Lower lobe of right lung (tissue), 2 donors: ENCODE results near the gene GABRR1. TPM values are rescaled to one million over a fixed set of nuclear protein-coding genes. Genes with fewer than 3 reads are reported as not detected.

ENCODE experiments used
- ATAC-seq, 2 donors: fragments of 200-7000 bp; cut with Tn5 transposase; one replicate each; pipeline ENCODE4 v1.9.1; 2020 to 2022; ENCODE audit warnings: mild to moderate bottlenecking in 2 of 2, moderate library complexity in 2 of 2
- DNase-seq: peaks from one replicate; pipeline ENCODE4 v3.0.0-alpha.2; 2020
- H3K27ac ChIP-seq: fragments of 200-600 bp; one replicate; pipeline ENCODE4 v1.8.0; 2022
- H3K27me3 ChIP-seq: fragments of 200-600 bp; one replicate; pipeline ENCODE4 v1.8.0; 2022; ENCODE audit warnings: low read depth
- H3K36me3 ChIP-seq: fragments of 200-600 bp; one replicate; pipeline ENCODE4 v1.8.0; 2022; ENCODE audit warnings: mild to moderate bottlenecking
- H3K4me1 ChIP-seq: fragments of 200-600 bp; one replicate; pipeline ENCODE4 v1.8.0; 2022
- H3K4me3 ChIP-seq: fragments of 200-600 bp; one replicate; pipeline ENCODE4 v1.8.0; 2022; ENCODE audit warnings: mild to moderate bottlenecking
- H3K9me3 ChIP-seq: fragments of 200-600 bp; one replicate; pipeline ENCODE4 v1.8.0; 2022
- CTCF ChIP-seq: fragments of 200-600 bp; IDR thresholded peaks from one replicate; pipeline ENCODE4 v1.8.0; 2022; ENCODE audit warnings: antibody characterized with exemption, mild to moderate bottlenecking
- intact Hi-C: fragments of 100-400 bp; cut with DNase I; formaldehyde crosslinking; loops from one replicate; pipeline ENCODE4 v1.11.0; 2022
- total RNA-seq: library from RNA; stranded (reverse); fragmentation: NEBNext Ultra II Directional; extraction: Animal tissue kit (Norgen Biotek cat#: 25700); gene quantifications from one replicate; pipeline ENCODE4 v1.2.1, GENCODE V29; 2021
- donor health status: DM: no; HTN: yes; CAD: no; lungs with severe emphysema.

GABRR1 gene
- total RNA-seq, 1 donor from 2014 or later = not detected

DNA sequence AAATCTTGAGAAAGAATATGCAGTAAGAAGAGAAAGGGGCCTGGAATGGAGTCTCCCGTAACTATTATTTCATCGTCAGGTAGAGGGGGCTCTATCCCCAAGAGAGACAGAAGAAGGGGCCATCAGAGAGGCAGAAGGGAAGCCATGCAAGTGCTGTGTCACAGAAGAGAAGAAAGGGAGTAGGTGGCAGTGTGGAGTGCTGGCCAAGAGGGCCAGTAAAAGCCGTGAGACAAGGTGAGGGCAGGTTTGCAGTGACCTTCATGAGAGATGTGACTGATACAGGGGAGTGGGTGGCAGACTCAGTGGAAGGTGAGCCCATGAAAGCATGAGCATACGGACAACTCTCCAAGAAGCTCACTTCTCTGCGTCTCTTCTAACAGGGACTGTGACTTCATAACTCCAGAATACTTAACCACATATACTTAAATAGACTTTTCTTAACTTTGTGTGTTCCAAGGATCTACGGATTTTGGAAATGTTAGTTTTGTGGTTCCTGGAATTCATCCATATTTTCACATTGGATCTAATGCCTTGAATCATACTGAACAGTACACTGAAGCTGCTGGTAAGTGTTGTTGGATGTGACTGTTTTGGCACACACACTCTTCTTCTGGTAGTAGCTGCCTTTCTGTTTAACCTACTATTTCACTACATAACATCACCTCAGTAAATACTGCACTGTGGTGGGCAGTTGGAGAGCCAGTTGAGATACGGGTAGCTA is 55.7 kb downstream of the GABRR1 start:
- Histone ChIP-seq H3K4me1 (no peaks in the 10 kb centered on the region), H3K36me3 (peaks cover 47% of the 10 kb centered on the region), H3K27ac (no peak overlapping the region), H3K4me3 (no peak overlapping the region), H3K9me3 (no peaks in the 10 kb centered on the region), H3K27me3 (no peaks in the 10 kb centered on the region)
- TF ChIP-seq CTCF = no peak
- intact Hi-C loops = no loop called here
- no peak for ATAC-seq
- DNase-seq = no peak

GRCh38 chr6:89160331-89161092 is 56.6 kb downstream of the GABRR1 start:
- no peak for DNase-seq
- no peaks in the 10 kb centered on the region for H3K4me1 ChIP-seq
- no peaks in the 10 kb centered on the region for H3K9me3 ChIP-seq
- intact Hi-C loops = no loop called here
- no peak overlapping the region for H3K4me3 ChIP-seq
- no peak overlapping the region for H3K27ac ChIP-seq
- H3K36me3 ChIP-seq = peaks cover 41% of the 10 kb centered on the region
- no peaks in the 10 kb centered on the region for H3K27me3 ChIP-seq
- no peak for ATAC-seq
- no peak for TF ChIP-seq CTCF

- no peak for TF ChIP-seq CTCF
- intact Hi-C loops = no loop called here
- no peak overlapping the region for H3K27ac ChIP-seq
- no peaks in the 10 kb centered on the region for H3K27me3 ChIP-seq
- no peak for ATAC-seq
- H3K36me3 ChIP-seq = peaks cover 7% of the 10 kb centered on the region
- no peak for DNase-seq
- no peak overlapping the region for H3K4me3 ChIP-seq
- H3K9me3 ChIP-seq = no peaks in the 10 kb centered on the region
- H3K4me1 ChIP-seq = no peaks in the 10 kb centered on the region
Observed at GRCh38 chr6:89154131-89154530, 63.0 kb downstream of the GABRR1 start.

DNA sequence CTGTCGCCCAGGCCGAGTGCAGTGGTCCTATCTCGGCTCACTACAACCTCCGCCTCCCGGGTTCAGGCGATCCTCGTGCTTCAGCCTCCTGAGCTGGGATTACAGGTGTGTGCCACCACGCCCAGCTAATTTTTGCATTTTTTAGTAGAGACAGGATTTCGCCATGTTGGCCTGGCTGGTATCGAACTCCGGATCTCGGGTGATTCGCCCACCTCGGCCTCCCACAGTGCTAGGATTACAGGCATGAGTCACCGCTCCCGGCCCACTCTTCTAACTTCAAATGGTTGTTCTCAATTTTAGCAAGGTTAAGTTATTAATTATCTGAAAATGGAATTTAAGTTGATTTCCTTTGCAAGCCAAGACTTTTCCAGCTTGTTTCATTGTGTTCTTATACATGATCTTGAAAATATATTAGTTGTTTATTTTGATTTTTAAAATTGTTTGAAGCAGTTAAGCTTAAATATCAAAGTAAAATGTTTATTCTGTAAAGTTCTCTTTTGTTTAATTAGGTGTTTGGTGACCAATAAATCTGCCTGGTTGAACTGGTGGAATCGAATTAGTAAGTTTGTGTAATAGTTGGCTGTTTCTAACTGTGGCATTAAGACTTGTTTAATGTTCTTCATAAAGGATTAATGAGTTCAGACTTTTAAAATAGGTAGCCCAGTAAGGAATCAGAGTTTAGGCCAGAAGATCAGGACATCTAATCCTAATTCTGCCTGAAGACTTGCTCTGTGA is 69.0 kb downstream of the GABRR1 start:
- H3K36me3 ChIP-seq = peaks cover 4% of the 10 kb centered on the region
- peaks cover 11% of the 10 kb centered on the region for H3K4me1 ChIP-seq
- no peak overlapping the region for H3K27ac ChIP-seq
- DNase-seq = no peak
- no peak overlapping the region for H3K4me3 ChIP-seq
- H3K9me3 ChIP-seq = no peaks in the 10 kb centered on the region
- no peak for TF ChIP-seq CTCF
- intact Hi-C loops = no loop called here
- ATAC-seq = no peak
- H3K27me3 ChIP-seq = no peaks in the 10 kb centered on the region
